Neural cell (in vitro differentiated cells): Measurements from ENCODE around the gene HOXA2. TPM values are rescaled to one million over a fixed set of nuclear protein-coding genes. Genes with fewer than 3 reads are reported as not detected.

Experiments used
- H2AFZ ChIP-seq: fragments of 200-600, 300-800 bp; sonication (generic), shearing (Covaris generic); 2 replicates; pipeline ENCODE4 v1.6.0; 2014; ENCODE audit warnings: low read depth, mild to moderate bottlenecking, antibody characterized with exemption, low read length, moderate library complexity
- H3F3A ChIP-seq: fragments of 200-600 bp; shearing (Covaris generic); 2 replicates; pipeline ENCODE4 v1.6.1; 2016; ENCODE audit warnings: mild to moderate bottlenecking, moderate library complexity, mixed read lengths, antibody characterized with exemption, low read length; ENCODE audit not compliant: insufficient read depth, poor library complexity, severe bottlenecking
- H3K27ac ChIP-seq: fragments of 200-600, 300-800 bp; sonication (generic), shearing (Covaris generic); 2 replicates; pipeline ENCODE4 v1.5.1; 2014; ENCODE audit warnings: mild to moderate bottlenecking, low read length, moderate library complexity
- H3K27me3 ChIP-seq: fragments of 300-800, 200-600 bp; sonication (generic), shearing (Covaris generic); 2 replicates; pipeline ENCODE4 v1.6.0; 2014; ENCODE audit warnings: mild to moderate bottlenecking, low read depth, low read length, moderate library complexity; ENCODE audit not compliant: insufficient read depth
- H3K36me3 ChIP-seq: fragments of 300-800, 200-600 bp; sonication (generic), shearing (Covaris generic); 2 replicates; pipeline ENCODE4 v1.5.1; 2014; ENCODE audit warnings: mild to moderate bottlenecking, antibody characterized with exemption, low read length, moderate library complexity; ENCODE audit not compliant: insufficient read depth
- H3K4me2 ChIP-seq: fragments of 300-800, 200-600 bp; sonication (generic), shearing (Covaris generic); 2 replicates; pipeline ENCODE4 v1.6.0; 2014; ENCODE audit warnings: mild to moderate bottlenecking, low read length
- H3K4me3 ChIP-seq: fragments of 300-800, 200-600 bp; sonication (generic), shearing (Covaris generic); 2 replicates; pipeline ENCODE4 v1.5.1; 2014; ENCODE audit warnings: mild to moderate bottlenecking, low read length, moderate library complexity
- H3K79me2 ChIP-seq: fragments of 200-600 bp; shearing (Covaris generic); replicated peaks from 2 replicates; pipeline ENCODE4 v1.6.0; 2014; ENCODE audit warnings: mild to moderate bottlenecking, low read length, moderate library complexity; ENCODE audit not compliant: insufficient read depth
- H3K9ac ChIP-seq: fragments of 300-800, 200-600 bp; sonication (generic), shearing (Covaris generic); 2 replicates; pipeline ENCODE4 v1.6.1; 2016; ENCODE audit warnings: mild to moderate bottlenecking, low read length, mixed read lengths
- H3K9me2 ChIP-seq: fragments of 200-600 bp; shearing (Covaris generic); 2 replicates; pipeline ENCODE4 v1.6.1; 2016; ENCODE audit warnings: mild to moderate bottlenecking, low read length, mixed read lengths; ENCODE audit not compliant: insufficient read depth
- H3K9me3 ChIP-seq: fragments of 200-600, 300-800 bp; sonication (generic), shearing (Covaris generic); 2 replicates; pipeline ENCODE4 v1.6.1; 2016; ENCODE audit warnings: mild to moderate bottlenecking, mixed run types, low read length, moderate library complexity, mixed read lengths
- H4K20me1 ChIP-seq: fragments of 200-600 bp; shearing (Covaris generic); 2 replicates; pipeline ENCODE4 v1.6.1; 2016; ENCODE audit warnings: mild to moderate bottlenecking, mixed run types; ENCODE audit not compliant: insufficient read depth
- EP300 ChIP-seq: fragments of 450-650 bp; conservative IDR thresholded peaks from 2 replicates; pipeline ENCODE4 v1.6.1; 2014; ENCODE audit warnings: antibody characterized with exemption, mild to moderate bottlenecking, moderate library complexity; ENCODE audit not compliant: poor library complexity, severe bottlenecking
- EZH2 ChIP-seq: fragments of 200-600, 300-800 bp; shearing (Covaris generic), sonication (generic); IDR thresholded peaks from 2 replicates; pipeline ENCODE4 v1.6.1; 2014; ENCODE audit warnings: antibody characterized with exemption, low read length, borderline replicate concordance, mild to moderate bottlenecking; ENCODE audit not compliant: insufficient read depth, poor library complexity, severe bottlenecking
- MXI1 ChIP-seq: fragments of 450-650 bp; conservative IDR thresholded peaks from 2 replicates; pipeline ENCODE4 v1.6.1; 2014; ENCODE audit warnings: antibody characterized with exemption, mild to moderate bottlenecking; ENCODE audit not compliant: poor library complexity, severe bottlenecking
- POLR2AphosphoS5 ChIP-seq: IDR thresholded peaks from 2 replicates; pipeline ENCODE4 v1.6.1; 2012
- RAD21 ChIP-seq: fragments of 450-650 bp; conservative IDR thresholded peaks from 2 replicates; pipeline ENCODE4 v1.6.1; 2014; ENCODE audit warnings: antibody characterized with exemption, mild to moderate bottlenecking, moderate library complexity
- SMC3 ChIP-seq: fragments of 450-650 bp; conservative IDR thresholded peaks from 2 replicates; pipeline ENCODE4 v1.6.1; 2014; ENCODE audit warnings: antibody characterized with exemption, mild to moderate bottlenecking, moderate library complexity; ENCODE audit not compliant: poor library complexity
- TAF1 ChIP-seq: IDR thresholded peaks from 2 replicates; pipeline ENCODE4 v1.6.1; 2012; ENCODE audit warnings: low read depth
- polyA plus RNA-seq: library from polyadenylated mRNA; depleted of rRNA; stranded (reverse); fragments of >200 nt; gene quantifications from 2 replicates; pipeline ENCODE4 v1.2.3, GENCODE V29; 2014
- TF ChIP-seq, protein P1 (sequence below): IDR thresholded peaks from 2 replicates; pipeline ENCODE4 v1.6.1; 2012; ENCODE audit warnings: borderline replicate concordance
- TF ChIP-seq, protein P2 (sequence below): fragments of 450-650 bp; IDR thresholded peaks from 2 replicates; pipeline ENCODE4 v1.5.1; 2014; ENCODE audit warnings: antibody characterized with exemption, mild to moderate bottlenecking, moderate library complexity; ENCODE audit not compliant: poor library complexity, severe bottlenecking

HOXA2 gene
- polyA plus RNA-seq, 1 donor from 2014 or later = not detected

DNA sequence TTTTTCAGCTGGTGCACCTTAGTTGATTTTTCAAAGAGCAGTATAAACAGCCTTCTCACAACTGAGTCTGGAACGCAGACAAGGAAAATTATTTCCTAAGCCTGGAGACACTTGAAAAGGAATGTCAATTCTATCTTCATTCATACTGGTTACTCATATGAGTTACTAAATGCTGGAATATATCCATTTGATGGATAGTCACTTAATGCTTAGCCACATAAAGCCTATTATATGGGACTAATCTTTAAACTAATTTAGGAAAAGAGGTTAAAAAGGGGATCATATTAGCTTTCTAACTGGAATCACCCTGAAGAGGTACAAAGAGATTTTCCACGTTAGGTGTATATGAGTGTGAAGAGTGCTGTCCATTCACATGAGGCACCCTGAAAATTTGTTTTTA is 29.7 kb upstream of the HOXA2 start:
- TF ChIP-seq, protein P1, sequence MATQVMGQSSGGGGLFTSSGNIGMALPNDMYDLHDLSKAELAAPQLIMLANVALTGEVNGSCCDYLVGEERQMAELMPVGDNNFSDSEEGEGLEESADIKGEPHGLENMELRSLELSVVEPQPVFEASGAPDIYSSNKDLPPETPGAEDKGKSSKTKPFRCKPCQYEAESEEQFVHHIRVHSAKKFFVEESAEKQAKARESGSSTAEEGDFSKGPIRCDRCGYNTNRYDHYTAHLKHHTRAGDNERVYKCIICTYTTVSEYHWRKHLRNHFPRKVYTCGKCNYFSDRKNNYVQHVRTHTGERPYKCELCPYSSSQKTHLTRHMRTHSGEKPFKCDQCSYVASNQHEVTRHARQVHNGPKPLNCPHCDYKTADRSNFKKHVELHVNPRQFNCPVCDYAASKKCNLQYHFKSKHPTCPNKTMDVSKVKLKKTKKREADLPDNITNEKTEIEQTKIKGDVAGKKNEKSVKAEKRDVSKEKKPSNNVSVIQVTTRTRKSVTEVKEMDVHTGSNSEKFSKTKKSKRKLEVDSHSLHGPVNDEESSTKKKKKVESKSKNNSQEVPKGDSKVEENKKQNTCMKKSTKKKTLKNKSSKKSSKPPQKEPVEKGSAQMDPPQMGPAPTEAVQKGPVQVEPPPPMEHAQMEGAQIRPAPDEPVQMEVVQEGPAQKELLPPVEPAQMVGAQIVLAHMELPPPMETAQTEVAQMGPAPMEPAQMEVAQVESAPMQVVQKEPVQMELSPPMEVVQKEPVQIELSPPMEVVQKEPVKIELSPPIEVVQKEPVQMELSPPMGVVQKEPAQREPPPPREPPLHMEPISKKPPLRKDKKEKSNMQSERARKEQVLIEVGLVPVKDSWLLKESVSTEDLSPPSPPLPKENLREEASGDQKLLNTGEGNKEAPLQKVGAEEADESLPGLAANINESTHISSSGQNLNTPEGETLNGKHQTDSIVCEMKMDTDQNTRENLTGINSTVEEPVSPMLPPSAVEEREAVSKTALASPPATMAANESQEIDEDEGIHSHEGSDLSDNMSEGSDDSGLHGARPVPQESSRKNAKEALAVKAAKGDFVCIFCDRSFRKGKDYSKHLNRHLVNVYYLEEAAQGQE = no peak
- TF ChIP-seq TAF1 (no peak), EZH2 (no peak), MXI1 (no peak), RAD21 (no peak), POLR2AphosphoS5 (no peak), EP300 (no peak), SMC3 (no peak)
- Histone ChIP-seq H3K4me3 (no peak overlapping the region), H2AFZ (no peak overlapping the region), H3K4me2 (no peak overlapping the region), H3K27me3 (peaks cover 98% of the 10 kb centered on the region), H3K36me3 (no peaks in the 10 kb centered on the region), H4K20me1 (no peaks in the 10 kb centered on the region), H3K9me2 (no peaks in the 10 kb centered on the region), H3K9me3 (peaks cover 16% of the 10 kb centered on the region), H3F3A (no peaks in the 10 kb centered on the region), H3K79me2 (no peaks in the 10 kb centered on the region), H3K27ac (no peak overlapping the region), H3K9ac (no peak overlapping the region)

DNA sequence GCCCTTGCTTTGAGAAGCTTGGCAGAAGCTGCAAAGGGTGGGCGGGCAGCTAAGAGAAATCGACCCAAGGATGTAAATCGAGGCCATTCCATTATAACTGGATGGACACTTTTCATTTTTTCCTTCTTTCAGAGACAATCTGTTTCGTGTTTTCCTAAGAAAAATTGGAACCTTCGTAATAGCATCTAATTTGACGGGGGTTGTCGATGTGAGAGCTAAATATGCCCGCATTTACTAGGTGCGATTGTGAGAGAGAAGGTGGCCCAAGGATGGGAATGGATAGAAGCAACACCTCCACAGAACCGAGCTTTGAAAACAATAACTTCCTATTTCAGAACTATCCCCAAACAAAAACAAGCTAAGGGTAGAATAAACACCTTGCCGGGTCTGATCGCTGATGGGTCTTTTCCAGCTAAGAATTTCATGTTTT is 28.9 kb upstream of the HOXA2 start:
- Histone ChIP-seq H2AFZ (no peak overlapping the region), H3F3A (no peaks in the 10 kb centered on the region), H3K4me2 (no peak overlapping the region), H3K9me3 (peaks cover 16% of the 10 kb centered on the region), H3K4me3 (peak overlapping the region; percentile 62), H3K9ac (no peak overlapping the region), H3K9me2 (no peaks in the 10 kb centered on the region), H3K36me3 (no peaks in the 10 kb centered on the region), H3K79me2 (no peaks in the 10 kb centered on the region), H3K27me3 (peaks cover 98% of the 10 kb centered on the region), H3K27ac (no peak overlapping the region), H4K20me1 (no peaks in the 10 kb centered on the region)
- TF ChIP-seq POLR2AphosphoS5 (no peak), MXI1 (no peak), TAF1 (no peak), EZH2 (no peak), RAD21 (no peak)
- TF ChIP-seq, protein P1 = no peak
- TF ChIP-seq, protein P2, sequence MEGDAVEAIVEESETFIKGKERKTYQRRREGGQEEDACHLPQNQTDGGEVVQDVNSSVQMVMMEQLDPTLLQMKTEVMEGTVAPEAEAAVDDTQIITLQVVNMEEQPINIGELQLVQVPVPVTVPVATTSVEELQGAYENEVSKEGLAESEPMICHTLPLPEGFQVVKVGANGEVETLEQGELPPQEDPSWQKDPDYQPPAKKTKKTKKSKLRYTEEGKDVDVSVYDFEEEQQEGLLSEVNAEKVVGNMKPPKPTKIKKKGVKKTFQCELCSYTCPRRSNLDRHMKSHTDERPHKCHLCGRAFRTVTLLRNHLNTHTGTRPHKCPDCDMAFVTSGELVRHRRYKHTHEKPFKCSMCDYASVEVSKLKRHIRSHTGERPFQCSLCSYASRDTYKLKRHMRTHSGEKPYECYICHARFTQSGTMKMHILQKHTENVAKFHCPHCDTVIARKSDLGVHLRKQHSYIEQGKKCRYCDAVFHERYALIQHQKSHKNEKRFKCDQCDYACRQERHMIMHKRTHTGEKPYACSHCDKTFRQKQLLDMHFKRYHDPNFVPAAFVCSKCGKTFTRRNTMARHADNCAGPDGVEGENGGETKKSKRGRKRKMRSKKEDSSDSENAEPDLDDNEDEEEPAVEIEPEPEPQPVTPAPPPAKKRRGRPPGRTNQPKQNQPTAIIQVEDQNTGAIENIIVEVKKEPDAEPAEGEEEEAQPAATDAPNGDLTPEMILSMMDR = no peak
